ENCODE results near the gene MTMR10. TPM values are rescaled to one million over a fixed set of nuclear protein-coding genes. Genes with fewer than 3 reads are reported as not detected.

Gene MTMR10
- total RNA-seq, 4 donors from 2014 or later, result 24.9 to 46.7 (median 27.1) TPM

DNA sequence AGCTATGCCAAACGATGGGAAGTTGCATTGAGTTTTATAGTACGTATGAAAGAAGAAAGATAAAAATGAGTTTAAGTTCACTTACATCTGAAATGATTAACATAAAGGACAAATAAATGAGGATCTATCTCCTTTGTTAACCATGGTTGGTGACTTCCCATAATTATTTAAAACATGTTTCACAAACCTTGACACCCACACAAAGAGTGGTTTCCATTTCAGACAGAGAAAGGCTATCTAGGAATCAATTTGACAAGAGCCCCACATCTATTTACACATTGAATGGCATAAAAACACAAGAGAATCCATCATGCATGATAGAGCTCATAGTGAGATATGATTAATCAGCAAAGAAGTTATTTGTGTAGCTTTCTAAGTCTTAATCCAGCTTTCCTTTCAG is 14.2 kb upstream of the MTMR10 start:
- Histone ChIP-seq H3K9me3 (no peaks in the 10 kb centered on the region), H3K36me3 (no peaks in the 10 kb centered on the region), H3K4me1 (peaks cover 3% of the 10 kb centered on the region), H3K27me3 (no peaks in the 10 kb centered on the region), H3K27ac (no peak overlapping the region), H3K4me3 (no peak overlapping the region)
- no peak for DNase-seq (ENCODE audit: low spot score in 2 of 2)
- TF ChIP-seq POLR2A (IDR thresholded peaks at IDR 0.05) (no peak), EP300 (IDR thresholded peaks at IDR 0.05) (no peak), POLR2AphosphoS5 (IDR thresholded peaks at IDR 0.05) (no peak)
- TF ChIP-seq, protein P1, sequence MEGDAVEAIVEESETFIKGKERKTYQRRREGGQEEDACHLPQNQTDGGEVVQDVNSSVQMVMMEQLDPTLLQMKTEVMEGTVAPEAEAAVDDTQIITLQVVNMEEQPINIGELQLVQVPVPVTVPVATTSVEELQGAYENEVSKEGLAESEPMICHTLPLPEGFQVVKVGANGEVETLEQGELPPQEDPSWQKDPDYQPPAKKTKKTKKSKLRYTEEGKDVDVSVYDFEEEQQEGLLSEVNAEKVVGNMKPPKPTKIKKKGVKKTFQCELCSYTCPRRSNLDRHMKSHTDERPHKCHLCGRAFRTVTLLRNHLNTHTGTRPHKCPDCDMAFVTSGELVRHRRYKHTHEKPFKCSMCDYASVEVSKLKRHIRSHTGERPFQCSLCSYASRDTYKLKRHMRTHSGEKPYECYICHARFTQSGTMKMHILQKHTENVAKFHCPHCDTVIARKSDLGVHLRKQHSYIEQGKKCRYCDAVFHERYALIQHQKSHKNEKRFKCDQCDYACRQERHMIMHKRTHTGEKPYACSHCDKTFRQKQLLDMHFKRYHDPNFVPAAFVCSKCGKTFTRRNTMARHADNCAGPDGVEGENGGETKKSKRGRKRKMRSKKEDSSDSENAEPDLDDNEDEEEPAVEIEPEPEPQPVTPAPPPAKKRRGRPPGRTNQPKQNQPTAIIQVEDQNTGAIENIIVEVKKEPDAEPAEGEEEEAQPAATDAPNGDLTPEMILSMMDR (IDR thresholded peaks at IDR 0.05), result no peak
- 65% methylated on average over 2 of the region's 2 CpGs for WGBS

DNA sequence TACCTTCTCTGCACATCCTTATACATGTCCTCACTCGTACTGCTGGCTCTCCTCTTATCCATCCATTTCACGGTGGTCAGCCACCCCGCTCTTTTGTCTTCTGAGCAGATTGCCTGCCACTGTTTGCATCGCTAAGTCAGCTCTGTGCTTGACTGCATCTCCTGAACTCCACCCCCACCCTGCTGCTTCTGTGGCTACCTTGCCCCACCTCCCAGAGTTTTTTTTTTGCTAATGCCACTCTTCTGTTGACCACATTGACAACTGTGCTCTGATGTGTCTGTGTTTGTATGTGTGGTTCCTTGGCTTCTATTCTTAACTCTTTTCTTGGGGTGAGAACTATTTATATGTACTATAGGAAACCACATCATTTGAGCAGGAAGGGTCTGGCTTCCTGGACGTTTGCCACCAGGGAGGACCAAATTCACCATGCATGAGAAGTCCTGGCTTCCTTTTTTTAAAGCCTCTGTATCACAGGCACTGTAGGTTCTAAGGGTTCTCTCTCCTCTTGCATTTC is 12.8 kb upstream of the MTMR10 start:
- H3K27me3 ChIP-seq, result no peaks in the 10 kb centered on the region
- TF ChIP-seq POLR2A (IDR thresholded peaks at IDR 0.05) (no peak), EP300 (IDR thresholded peaks at IDR 0.05) (no peak), POLR2AphosphoS5 (IDR thresholded peaks at IDR 0.05) (no peak)
- TF ChIP-seq, protein P1 (IDR thresholded peaks at IDR 0.05), result no peak
- WGBS, result 63% methylated on average over 5 of the region's 5 CpGs
- H3K4me1 ChIP-seq, result peaks cover 3% of the 10 kb centered on the region
- H3K27ac ChIP-seq, result no peak overlapping the region
- H3K4me3 ChIP-seq, result no peak overlapping the region
- no peaks in the 10 kb centered on the region for H3K9me3 ChIP-seq
- H3K36me3 ChIP-seq, result no peaks in the 10 kb centered on the region
- no peak for DNase-seq (ENCODE audit: low spot score in 2 of 2)

DNA sequence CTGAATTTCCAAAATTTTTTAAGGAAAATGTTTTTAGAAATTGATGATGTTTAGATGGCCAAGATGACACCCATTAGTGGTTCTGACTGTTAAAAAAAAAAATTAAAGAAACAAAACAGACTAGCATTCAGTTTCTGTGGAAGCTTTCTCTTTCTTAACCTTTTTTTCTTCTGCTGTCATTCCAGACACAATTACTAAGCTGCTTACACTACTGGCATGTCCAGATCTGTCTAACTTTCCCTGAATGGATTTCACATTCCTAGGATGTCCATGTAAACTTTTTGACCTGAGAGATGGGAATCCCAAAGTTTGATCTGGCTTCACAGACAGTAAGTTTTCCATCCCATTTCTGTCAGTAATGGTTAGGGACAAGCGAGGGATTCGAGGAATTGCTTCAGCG is 10.3 kb upstream of the MTMR10 start:
- H3K9me3 ChIP-seq, result no peaks in the 10 kb centered on the region
- no peak for TF ChIP-seq EP300 (IDR thresholded peaks at IDR 0.05)
- TF ChIP-seq POLR2AphosphoS5 (IDR thresholded peaks at IDR 0.05), result no peak
- no peak for TF ChIP-seq POLR2A (IDR thresholded peaks at IDR 0.05)
- TF ChIP-seq, protein P1 (IDR thresholded peaks at IDR 0.05), result no peak
- no peak for DNase-seq (ENCODE audit: low spot score in 2 of 2)
- H3K4me1 ChIP-seq, result peaks cover 3% of the 10 kb centered on the region
- WGBS, result 65% methylated on average over 3 of the region's 3 CpGs
- no peak overlapping the region for H3K27ac ChIP-seq
- no peak overlapping the region for H3K4me3 ChIP-seq
- H3K27me3 ChIP-seq, result no peaks in the 10 kb centered on the region
- no peaks in the 10 kb centered on the region for H3K36me3 ChIP-seq

DNA sequence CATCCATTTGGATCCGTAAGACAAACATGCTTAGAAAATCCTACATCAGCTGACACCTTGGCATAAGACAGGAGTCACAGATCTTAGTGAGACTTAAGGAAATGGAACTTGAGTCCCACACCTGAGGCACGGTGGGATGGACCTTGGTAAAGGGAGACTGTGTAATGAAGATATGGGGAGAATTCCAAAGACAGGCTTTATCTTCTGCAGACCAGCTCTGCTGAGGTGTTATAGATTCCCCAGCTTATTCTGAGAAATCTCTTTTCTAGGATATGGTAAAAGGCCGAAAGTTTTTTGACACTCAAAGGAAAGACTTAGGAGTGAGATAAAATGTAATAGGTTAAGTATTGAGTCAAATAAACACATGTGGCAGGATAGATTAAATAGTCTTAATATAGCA is 8.3 kb upstream of the MTMR10 start:
- Histone ChIP-seq H3K4me1 (peaks cover 3% of the 10 kb centered on the region), H3K36me3 (no peaks in the 10 kb centered on the region), H3K4me3 (no peak overlapping the region), H3K27me3 (no peaks in the 10 kb centered on the region), H3K9me3 (no peaks in the 10 kb centered on the region), H3K27ac (no peak overlapping the region)
- no peak for DNase-seq (ENCODE audit: low spot score in 2 of 2)
- WGBS, result 91% methylated on average over 3 of the region's 3 CpGs
- TF ChIP-seq, protein P1 (IDR thresholded peaks at IDR 0.05), result no peak
- TF ChIP-seq EP300 (IDR thresholded peaks at IDR 0.05) (no peak), POLR2AphosphoS5 (IDR thresholded peaks at IDR 0.05) (no peak), POLR2A (IDR thresholded peaks at IDR 0.05) (no peak)

DNA sequence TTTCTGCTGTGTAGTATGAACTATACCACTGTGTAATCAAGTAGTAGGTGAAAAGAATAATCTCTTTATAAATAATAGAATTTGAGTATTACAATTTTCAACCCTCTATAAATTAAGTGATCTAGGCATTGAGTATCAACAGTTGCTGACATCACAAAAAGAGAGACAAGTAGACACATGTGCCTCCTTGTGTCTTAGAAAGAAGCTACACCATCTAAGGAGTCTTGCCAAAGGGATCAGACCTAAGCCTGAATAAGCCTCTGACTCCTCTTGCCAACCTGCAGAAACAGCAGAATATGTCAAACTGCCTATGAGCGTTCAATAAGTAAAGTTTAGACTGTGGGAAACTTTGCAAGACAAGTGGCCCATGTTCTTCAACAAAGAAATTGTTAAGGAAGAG is 5.8 kb upstream of the MTMR10 start:
- DNase-seq (ENCODE audit: low spot score in 2 of 2), result no peak
- Histone ChIP-seq H3K27ac (no peak overlapping the region), H3K4me1 (no peaks in the 10 kb centered on the region), H3K4me3 (no peak overlapping the region), H3K9me3 (no peaks in the 10 kb centered on the region), H3K36me3 (no peaks in the 10 kb centered on the region), H3K27me3 (no peaks in the 10 kb centered on the region)
- 47% methylated on average over 1 of the region's 1 CpG for WGBS
- TF ChIP-seq POLR2A (IDR thresholded peaks at IDR 0.05), result no peak
- TF ChIP-seq EP300 (IDR thresholded peaks at IDR 0.05), result no peak
- TF ChIP-seq, protein P1 (IDR thresholded peaks at IDR 0.05), result no peak
- no peak for TF ChIP-seq POLR2AphosphoS5 (IDR thresholded peaks at IDR 0.05)

All from suprapubic skin (tissue), 4 donors.